ENCODE measurements around the gene RBM47.

DNA sequence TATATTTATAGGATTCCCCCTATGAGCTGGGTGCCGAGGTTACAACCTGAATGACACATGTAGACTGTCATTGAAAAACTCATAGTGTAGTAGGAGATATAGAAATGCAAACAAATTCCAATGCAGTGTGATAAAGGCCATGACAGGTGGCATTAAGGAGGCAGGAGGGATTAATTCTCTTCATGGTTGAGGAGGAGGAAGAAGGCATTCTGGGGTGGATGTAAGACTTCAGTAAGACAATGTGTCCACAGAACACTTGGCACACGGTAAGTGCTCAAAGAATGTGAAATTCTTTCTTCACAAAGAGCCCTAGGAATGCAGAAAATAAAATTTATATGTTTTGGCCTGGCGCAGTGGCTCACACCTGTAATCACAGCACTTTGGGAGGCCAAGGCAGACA lies 136.5 kb downstream of the RBM47 start:
- TF ChIP-seq, protein P1, sequence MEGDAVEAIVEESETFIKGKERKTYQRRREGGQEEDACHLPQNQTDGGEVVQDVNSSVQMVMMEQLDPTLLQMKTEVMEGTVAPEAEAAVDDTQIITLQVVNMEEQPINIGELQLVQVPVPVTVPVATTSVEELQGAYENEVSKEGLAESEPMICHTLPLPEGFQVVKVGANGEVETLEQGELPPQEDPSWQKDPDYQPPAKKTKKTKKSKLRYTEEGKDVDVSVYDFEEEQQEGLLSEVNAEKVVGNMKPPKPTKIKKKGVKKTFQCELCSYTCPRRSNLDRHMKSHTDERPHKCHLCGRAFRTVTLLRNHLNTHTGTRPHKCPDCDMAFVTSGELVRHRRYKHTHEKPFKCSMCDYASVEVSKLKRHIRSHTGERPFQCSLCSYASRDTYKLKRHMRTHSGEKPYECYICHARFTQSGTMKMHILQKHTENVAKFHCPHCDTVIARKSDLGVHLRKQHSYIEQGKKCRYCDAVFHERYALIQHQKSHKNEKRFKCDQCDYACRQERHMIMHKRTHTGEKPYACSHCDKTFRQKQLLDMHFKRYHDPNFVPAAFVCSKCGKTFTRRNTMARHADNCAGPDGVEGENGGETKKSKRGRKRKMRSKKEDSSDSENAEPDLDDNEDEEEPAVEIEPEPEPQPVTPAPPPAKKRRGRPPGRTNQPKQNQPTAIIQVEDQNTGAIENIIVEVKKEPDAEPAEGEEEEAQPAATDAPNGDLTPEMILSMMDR (conservative IDR thresholded peaks at IDR 0.05; ENCODE audit: low read depth, low read length) = no peak
- no peak for TF ChIP-seq EZH2 (IDR thresholded peaks at IDR 0.05; ENCODE audit: borderline replicate concordance, low read depth, low read length, poor library complexity, severe bottlenecking)
